ENCODE measurements around the gene CBX5. TPM values are rescaled to one million over a fixed set of nuclear protein-coding genes. Genes with fewer than 3 reads are reported as not detected.
"Not testable (repeated sequence)": the region's sequence is repeated elsewhere in the genome, so short reads cannot be mapped to it uniquely, and the experiment has no call there.

Gene CBX5
- total RNA-seq (83.2 TPM), polyA plus RNA-seq (8.9 TPM)

DNA sequence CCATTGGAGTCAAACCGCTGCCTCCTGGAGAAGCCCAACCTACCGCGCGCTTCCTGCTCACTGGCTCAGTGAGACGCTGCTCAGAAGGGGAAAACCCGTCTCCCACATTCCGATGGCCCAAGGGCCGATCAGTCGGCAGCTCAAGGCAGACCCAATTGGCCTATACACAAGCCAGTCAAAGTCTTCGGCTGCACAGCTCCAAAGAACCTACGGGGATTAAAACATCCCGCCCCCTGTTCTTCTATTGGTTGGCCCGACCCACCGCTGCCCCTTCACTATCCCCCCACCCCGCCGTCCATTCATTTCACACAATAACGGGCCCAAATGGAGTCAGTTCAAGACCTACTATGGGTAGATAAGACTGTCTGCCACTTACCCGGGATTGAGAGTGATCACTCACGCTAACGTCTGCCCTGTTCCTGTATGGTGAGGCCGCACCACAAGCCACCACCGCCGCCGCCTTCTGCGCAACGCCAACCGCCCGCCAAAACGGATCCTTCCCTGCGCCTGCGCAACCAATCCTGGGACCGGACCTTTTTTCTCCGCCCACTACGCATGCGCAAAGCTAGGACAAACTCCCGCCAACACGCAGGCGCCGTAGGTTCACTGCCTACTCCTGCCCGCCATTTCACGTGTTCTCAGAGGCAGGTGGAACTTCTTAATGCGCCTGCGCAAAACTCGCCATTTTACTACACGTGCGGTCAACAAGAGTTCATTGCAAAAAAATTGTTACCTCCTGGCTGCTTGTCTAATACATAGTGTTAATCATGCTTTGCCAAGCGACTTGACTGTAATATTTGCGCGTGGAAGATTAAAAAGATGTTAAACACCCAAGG is at the start of gene CBX5:
TSS of gene CBX5 (minus strand) at position 491 of the 836 bp plus-strand sequence. CDS start 22,472 bp downstream, outside the sequence.
- Histone ChIP-seq H3K4me3 (ENCODE audit: low read depth, low read length) (peak within 1 kb of the TSS; percentile 77), H3K27ac (ENCODE audit: low read depth) (peak within 1 kb of the TSS; percentile 88), H3K36me3 (ENCODE audit: insufficient read depth) (no peaks in the 10 kb centered on the region), H3K4me1 (ENCODE audit: insufficient read depth) (no peaks in the 10 kb centered on the region)
- WGBS, result under 1% methylated on average over 49 of the region's 49 CpGs
- DNase-seq (ENCODE audit: extremely low spot score), result peak; percentile 100

DNA sequence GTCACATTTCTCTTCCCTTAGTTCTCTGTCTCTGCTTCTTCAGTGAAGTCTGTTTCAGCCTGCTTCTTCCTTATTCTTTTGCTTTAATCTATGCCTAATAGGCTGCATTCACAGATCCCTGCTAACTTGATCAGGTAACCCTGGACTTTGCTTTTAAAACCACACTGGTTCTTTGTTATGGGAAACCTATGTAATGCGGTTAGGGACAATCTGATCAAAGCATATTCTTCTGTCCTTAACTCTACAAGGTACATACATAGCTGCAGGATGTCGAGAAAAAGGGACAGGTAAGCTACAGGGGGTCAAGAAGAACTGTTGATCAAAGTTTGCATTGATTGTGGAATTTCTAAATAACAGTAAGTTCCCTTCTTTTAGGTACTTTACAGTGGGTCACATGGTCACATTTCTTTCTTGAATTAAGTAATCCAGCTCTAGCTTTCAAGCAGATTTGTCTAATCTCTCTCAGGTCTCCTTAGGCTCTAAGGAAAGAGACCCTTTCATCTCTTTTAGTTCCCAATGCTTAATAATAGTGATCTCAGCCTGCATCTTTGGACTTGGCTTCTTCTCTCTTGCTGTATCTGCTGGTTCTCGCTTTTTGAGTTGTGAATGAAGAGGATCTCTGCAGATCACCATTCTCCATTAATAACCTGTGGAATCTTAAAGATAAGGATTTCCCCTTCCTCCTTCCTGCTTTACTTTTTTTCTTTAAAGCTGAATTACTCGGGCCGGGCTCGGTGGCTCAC is 48.8 kb upstream of the CBX5 start:
- peaks cover 2% of the 10 kb centered on the region for H3K4me1 ChIP-seq (ENCODE audit: insufficient read depth)
- no peak overlapping the region for H3K4me3 ChIP-seq (ENCODE audit: low read depth, low read length)
- DNase-seq (ENCODE audit: extremely low spot score), result no peak
- no peak overlapping the region for H3K27ac ChIP-seq (ENCODE audit: low read depth)
- H3K36me3 ChIP-seq (ENCODE audit: insufficient read depth), result peaks cover 2% of the 10 kb centered on the region
- 71% methylated on average over 6 of the region's 6 CpGs for WGBS

DNA sequence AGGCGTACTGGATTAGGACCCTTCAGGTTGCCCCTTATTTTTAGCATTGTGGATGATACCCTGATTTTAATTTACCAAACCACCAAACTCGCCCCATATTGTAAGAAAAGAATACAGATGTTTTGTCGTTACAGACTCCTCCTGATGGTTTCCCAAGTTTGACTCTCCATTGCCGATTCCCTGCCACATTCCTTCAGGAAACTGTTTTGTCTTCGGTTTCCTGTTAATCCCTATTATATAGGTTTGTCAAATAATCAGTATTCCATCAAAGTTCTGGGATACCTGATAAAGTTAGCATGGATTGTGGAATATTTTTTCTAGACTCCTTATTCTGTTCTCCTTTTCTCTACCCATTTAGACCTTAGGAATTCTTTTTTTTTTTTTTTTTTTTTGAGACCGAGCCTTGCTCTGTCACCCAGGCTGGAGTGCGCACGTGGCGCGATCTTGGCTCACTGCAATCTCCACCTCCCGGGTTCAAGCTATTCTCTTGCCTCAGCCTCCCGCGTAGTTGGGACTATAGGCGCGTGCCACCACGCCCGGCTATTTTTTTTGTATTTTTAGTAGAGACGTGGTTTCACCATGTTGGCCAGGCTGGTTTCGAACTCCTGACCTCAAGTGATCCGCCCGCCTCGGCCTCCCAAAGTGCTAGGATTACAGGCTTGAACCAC is 45.7 kb upstream of the CBX5 start:
- peak overlapping the region; percentile 60 for H3K4me3 ChIP-seq (ENCODE audit: low read depth, low read length)
- H3K4me1 ChIP-seq (ENCODE audit: insufficient read depth); DNase-seq (ENCODE audit: extremely low spot score); H3K36me3 ChIP-seq (ENCODE audit: insufficient read depth): not testable (repeated sequence)
- WGBS, result 43% methylated on average over 22 of the region's 22 CpGs
- peak overlapping the region; percentile 76 for H3K27ac ChIP-seq (ENCODE audit: low read depth)

DNA sequence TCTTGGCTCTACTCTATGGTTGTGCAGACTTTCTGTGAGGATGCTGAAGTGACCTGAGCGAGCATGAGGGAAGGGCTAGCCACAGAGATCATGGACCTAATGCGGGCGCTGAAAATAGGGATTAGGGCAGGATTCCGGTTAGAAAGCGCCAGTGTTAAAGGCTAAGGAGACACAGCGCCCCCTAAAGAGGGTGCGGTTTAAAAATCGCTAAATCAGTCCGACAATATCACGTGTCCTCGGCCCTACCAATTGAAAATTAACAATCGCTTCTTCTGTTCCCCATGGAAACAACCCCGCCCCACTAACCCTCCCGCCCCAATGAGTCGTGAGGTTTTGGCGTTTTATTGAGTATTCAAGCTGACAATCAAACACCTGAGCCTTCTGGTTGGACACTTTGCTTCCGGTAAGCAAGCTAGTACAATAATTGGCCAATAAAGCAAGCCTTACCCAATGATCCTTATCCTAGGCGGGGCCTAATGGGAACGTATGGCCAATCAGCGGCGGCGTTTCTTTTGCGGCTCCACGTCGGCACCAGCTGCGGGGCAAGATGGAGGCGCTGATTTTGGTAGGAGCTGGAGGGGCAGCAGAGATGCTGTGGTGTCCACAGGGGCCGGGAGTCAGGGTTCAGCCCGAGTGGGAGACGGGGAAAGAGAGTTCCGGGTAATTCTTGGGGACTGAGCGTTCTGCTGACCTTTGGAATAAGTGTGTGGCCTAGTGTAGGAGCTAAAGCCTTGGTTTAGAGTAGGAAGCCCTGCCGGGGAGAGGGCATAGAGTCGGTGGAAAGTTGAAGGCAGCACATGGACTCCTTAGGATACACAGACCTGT is 44.9 kb upstream of the CBX5 start, which contains the start of gene COPZ1:
TSS of gene COPZ1 (plus strand) at position 515 of the 825 bp plus-strand sequence. CDS start at position 548, 33 bp downstream.
- Histone ChIP-seq H3K4me1 (ENCODE audit: insufficient read depth) (no peaks in the 10 kb centered on the region), H3K36me3 (ENCODE audit: insufficient read depth) (no peaks in the 10 kb centered on the region), H3K27ac (ENCODE audit: low read depth) (peak within 1 kb of the TSS; percentile 76), H3K4me3 (ENCODE audit: low read depth, low read length) (peak within 1 kb of the TSS; percentile 60)
- DNase-seq (ENCODE audit: extremely low spot score), result peak; percentile 99
- under 1% methylated on average over 34 of the region's 34 CpGs for WGBS

DNA sequence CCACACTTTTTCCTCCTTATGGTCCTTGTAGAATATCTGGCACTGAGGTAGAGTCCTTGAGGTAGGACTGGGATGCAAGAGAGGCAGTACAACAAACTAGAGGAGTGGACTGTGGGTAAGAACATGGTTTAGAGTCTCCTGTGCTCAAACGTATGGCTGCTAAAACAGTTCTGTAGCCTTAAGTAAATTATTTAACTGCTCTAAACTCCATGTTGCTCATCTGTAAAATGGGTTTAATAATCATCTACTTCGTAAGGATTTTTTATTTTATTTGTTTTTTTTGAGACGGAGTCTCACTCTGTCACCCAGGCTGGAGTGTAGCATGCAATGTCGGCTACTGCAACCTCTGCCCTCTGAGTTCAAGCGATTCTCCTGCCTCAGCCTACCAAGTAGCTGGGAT is 41.4 kb upstream of the CBX5 start:
- no peaks in the 10 kb centered on the region for H3K36me3 ChIP-seq (ENCODE audit: insufficient read depth)
- no peaks in the 10 kb centered on the region for H3K4me1 ChIP-seq (ENCODE audit: insufficient read depth)
- no peak overlapping the region for H3K27ac ChIP-seq (ENCODE audit: low read depth)
- no peak overlapping the region for H3K4me3 ChIP-seq (ENCODE audit: low read depth, low read length)
- 86% methylated on average over 5 of the region's 5 CpGs for WGBS
- no peak for DNase-seq (ENCODE audit: extremely low spot score)

DNA sequence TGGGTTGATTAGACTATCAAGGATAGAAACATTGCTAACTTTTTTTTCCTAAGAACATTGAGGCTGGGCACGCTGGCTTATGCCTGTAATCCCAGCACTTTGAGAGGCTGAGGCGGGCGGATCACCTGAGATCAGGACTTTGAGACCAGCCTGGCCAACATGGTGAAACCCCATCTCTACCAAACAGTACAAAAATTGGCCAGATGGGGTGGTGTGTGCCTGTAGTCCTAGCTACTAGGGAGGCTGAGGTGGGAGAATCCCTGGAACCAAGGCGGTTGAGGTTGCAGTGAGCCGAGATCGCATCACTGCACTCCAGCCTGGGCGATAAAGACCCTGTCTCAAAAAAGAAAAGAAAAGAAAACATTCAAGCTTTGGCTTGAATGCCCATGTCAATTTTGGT is 32.4 kb upstream of the CBX5 start:
- WGBS, result 92% methylated on average over 7 of the region's 7 CpGs
- not testable (repeated sequence) for H3K36me3 ChIP-seq (ENCODE audit: insufficient read depth); H3K4me3 ChIP-seq (ENCODE audit: low read depth, low read length); H3K27ac ChIP-seq (ENCODE audit: low read depth); DNase-seq (ENCODE audit: extremely low spot score); H3K4me1 ChIP-seq (ENCODE audit: insufficient read depth)

DNA sequence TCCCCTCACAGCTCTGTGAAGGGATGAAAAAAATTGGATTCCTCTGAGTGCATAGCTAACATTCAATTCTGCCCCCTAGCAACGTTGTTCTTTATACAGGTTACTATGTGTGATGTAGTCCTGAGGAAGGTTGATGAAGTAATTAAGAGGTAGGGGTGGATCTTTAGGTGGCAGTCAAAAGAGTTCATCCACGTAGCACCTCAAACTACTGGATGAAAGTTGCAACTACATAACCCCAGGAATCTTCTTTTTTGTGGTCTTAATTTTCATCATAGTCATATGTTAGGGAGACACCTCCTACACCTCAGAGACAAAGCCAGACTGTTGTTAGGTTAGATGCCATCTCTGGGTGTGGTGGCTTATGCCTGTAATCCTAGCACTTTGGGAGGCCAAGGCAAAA is 31.1 kb upstream of the CBX5 start:
- no peaks in the 10 kb centered on the region for H3K4me1 ChIP-seq (ENCODE audit: insufficient read depth)
- WGBS, result 63% methylated on average over 2 of the region's 2 CpGs
- no peak overlapping the region for H3K27ac ChIP-seq (ENCODE audit: low read depth)
- no peaks in the 10 kb centered on the region for H3K36me3 ChIP-seq (ENCODE audit: insufficient read depth)
- DNase-seq (ENCODE audit: extremely low spot score), result no peak
- H3K4me3 ChIP-seq (ENCODE audit: low read depth, low read length), result no peak overlapping the region

DNA sequence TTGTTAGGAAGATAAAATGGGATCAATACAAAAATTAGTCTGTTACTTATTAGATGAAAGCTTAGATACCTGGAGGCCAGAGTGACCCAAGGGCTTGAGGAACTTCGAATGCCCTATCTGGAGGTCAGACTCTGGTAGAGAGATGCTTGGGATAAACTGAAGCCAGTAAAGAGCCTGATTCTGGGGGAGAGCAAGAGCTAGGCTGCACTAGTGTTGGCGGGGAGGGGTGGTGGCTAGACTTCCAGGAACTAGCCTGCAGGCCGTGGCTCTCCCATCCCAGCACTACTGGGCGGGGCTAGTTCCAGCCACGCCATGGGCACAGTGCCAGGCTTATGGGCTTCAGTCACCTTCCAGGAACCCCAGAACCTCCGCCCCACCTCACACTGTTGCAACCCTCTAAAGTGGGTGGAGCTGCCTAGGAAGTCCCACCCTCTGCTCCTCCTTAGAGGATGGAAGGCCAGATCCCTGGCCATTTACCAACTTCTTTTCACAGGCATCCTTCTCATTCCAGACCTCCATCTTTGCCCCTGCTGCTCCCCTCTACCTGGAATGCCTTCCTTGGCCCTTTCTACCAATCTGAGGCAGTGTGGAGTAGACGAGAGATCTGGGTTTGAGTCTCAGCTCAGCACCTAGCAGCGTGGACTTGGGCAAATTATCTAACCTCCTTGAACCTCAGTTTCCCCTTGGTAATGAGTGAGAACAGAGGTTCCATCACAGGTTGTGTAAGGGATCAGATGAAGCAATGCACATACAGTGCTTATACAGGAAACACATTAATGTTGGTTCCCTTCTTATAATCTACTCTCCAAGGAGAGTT is 27.2 kb upstream of the CBX5 start:
- H3K36me3 ChIP-seq (ENCODE audit: insufficient read depth), result no peaks in the 10 kb centered on the region
- no peak overlapping the region for H3K27ac ChIP-seq (ENCODE audit: low read depth)
- H3K4me1 ChIP-seq (ENCODE audit: insufficient read depth), result no peaks in the 10 kb centered on the region
- H3K4me3 ChIP-seq (ENCODE audit: low read depth, low read length), result no peak overlapping the region
- DNase-seq (ENCODE audit: extremely low spot score), result peak; percentile 42
- WGBS, result 59% methylated on average over 8 of the region's 8 CpGs

DNA sequence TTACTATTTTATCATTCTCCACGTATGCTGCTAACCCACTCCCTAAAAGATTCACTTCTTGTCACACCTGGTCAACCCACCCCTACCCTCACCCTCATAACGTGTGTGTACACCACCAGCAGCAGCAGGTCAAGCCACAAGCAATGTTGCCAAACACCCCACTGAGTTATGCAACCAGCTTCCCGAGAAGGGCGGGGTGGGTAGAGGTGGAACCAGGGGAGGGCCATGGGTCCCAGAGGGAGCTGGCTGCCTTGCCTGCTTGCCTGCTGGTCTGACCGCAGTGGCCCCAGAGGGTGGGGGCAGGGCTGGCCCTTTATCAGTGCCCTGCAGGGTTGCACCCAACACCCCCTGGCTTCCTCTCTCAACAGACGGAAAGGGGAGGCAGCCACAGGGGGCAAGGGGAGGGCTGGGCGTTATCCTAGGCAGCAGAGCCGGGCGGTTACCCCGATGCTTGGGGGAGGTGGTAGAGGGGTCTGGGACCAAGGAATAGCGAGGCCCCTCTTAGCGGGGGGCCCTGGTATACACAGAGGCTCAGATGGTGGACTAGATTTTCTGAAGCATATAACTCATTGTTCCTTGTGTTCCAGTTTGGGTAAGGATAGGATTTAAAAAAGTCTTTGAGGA is 24.4 kb upstream of the CBX5 start:
- DNase-seq (ENCODE audit: extremely low spot score), result no peak
- WGBS, result 19% methylated on average over 12 of the region's 12 CpGs
- no peak overlapping the region for H3K27ac ChIP-seq (ENCODE audit: low read depth)
- H3K4me3 ChIP-seq (ENCODE audit: low read depth, low read length), result no peak overlapping the region
- no peaks in the 10 kb centered on the region for H3K4me1 ChIP-seq (ENCODE audit: insufficient read depth)
- no peaks in the 10 kb centered on the region for H3K36me3 ChIP-seq (ENCODE audit: insufficient read depth)

DNA sequence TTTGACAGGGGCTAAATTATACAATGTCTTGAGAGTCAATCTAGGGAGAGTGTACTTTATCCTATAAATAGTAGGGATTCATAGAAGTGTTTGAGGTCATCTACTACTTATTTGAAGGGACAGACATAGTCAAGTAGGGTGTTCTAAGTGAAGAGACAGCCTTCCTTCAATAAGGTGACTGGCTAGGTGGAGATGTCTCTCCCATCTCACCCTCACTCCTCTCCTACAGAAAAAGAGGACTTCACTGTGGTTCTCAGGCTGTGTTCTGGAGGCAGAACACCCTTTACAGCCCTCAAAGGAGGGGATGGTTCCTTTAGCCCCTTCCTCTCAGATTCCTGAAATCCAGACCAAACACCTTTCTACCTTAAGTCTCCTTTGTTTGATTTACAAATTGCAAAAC is 23.7 kb upstream of the CBX5 start:
- H3K4me1 ChIP-seq (ENCODE audit: insufficient read depth), result no peaks in the 10 kb centered on the region

DNA sequence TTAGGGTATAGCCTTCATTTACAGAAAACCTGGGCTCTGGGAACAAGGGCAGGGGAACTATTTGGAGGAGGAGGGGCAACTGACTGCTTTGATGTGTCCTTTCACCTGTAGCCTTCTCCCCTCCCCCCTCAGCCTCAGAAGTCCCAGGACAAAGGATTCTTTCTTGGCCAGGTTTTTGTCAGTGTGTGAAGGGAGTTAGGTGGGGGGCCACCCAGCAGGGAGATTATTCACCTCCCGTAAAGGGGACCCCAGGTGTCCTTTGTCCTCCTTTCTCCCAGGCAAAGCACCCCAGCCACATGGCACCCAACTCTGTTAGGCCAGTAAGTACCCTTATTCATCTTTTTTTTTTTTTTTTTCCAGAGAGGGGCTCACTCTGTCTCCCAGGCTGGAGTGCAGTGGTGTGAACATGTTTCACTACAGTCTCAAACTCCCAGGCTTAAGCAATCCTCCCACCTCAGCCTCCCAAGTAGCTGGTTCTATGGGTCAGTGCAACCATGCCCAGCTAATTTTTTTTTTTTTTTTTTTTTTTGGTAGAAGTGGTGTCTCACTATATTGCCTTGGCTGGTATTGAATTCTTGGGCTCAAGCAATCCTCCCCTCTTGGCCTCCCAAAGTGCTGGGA is 21.6 kb upstream of the CBX5 start:
- no peaks in the 10 kb centered on the region for H3K36me3 ChIP-seq (ENCODE audit: insufficient read depth)
- 78% methylated on average over 1 of the region's 1 CpG for WGBS
- no peak for DNase-seq (ENCODE audit: extremely low spot score)
- no peak overlapping the region for H3K4me3 ChIP-seq (ENCODE audit: low read depth, low read length)
- no peaks in the 10 kb centered on the region for H3K4me1 ChIP-seq (ENCODE audit: insufficient read depth)
- no peak overlapping the region for H3K27ac ChIP-seq (ENCODE audit: low read depth)

More for the DNA sequence above, 23.7 kb upstream of the CBX5 start:
- Histone ChIP-seq H3K4me3 (ENCODE audit: low read depth, low read length) (no peak overlapping the region), H3K27ac (ENCODE audit: low read depth) (no peak overlapping the region), H3K36me3 (ENCODE audit: insufficient read depth) (no peaks in the 10 kb centered on the region)
- no peak for DNase-seq (ENCODE audit: extremely low spot score)

Measured in urinary bladder (tissue), 4 donors.